CD4-positive, alpha-beta memory T cell (primary cell): Measurements from ENCODE around the gene TMEM233. TPM values are rescaled to one million over a fixed set of nuclear protein-coding genes. Genes with fewer than 3 reads are reported as not detected.

ENCODE experiments used
- CTCF ChIA-PET: fragments of 350-600 bp; sonication (Branson Sonifier 250); formaldehyde crosslinking; loops from one replicate; lab custom pipeline; 2021; ENCODE audit warnings: inconsistent platforms; ENCODE audit not compliant: partially characterized antibody; lab: Charles Lee
- POLR2A ChIA-PET: fragments of 350-600 bp; sonication (Branson Sonifier 250); formaldehyde crosslinking; loops from one replicate; lab custom pipeline; 2021; ENCODE audit not compliant: partially characterized antibody; lab: Charles Lee
- DNase-seq, 5 donors: peaks; one replicate each; pipeline versions ENCODE4 v3.0.0 to v3.0.0-alpha.2; 2020 to 2022; ENCODE audit warnings: mixed read lengths in 1 of 5
- H3K27ac ChIP-seq: one replicate; pipeline ENCODE4 v1.7.0; 2013; ENCODE audit warnings: low read depth, low read length
- H3K27me3 ChIP-seq: 2 replicates; pipeline ENCODE4 v1.7.0; 2013; ENCODE audit warnings: mild to moderate bottlenecking, low read length, moderate library complexity; ENCODE audit not compliant: insufficient read depth
- H3K36me3 ChIP-seq: 2 replicates; pipeline ENCODE4 v1.7.0; 2013; ENCODE audit warnings: mild to moderate bottlenecking, low read length, moderate library complexity; ENCODE audit not compliant: insufficient read depth
- H3K4me1 ChIP-seq: 2 replicates; pipeline ENCODE4 v1.7.0; 2013; ENCODE audit warnings: mild to moderate bottlenecking, low read length, moderate library complexity; ENCODE audit not compliant: insufficient read depth
- H3K4me3 ChIP-seq, 2 donors: one replicate each; pipeline ENCODE4 v1.7.0; 2013; ENCODE audit warnings: low read length in 2 of 2, mild to moderate bottlenecking in 1 of 2
- H3K9me3 ChIP-seq, 2 donors: one replicate each; pipeline ENCODE4 v1.7.0; 2013; ENCODE audit warnings: low read length in 2 of 2, control low read depth in 1 of 2; ENCODE audit not compliant: control insufficient read depth in 1 of 2
- H3K27ac Mint-ChIP-seq, 7 donors: one replicate each; pipeline ENCODE4 v1.8.0; 2020 to 2021; ENCODE audit warnings: mixed read lengths in 7 of 7, mild to moderate bottlenecking in 6 of 7, inconsistent platforms in 3 of 7, moderate library complexity in 3 of 7
- H3K27me3 Mint-ChIP-seq, 2 donors: one replicate each; pipeline ENCODE4 v1.8.0; 2020 to 2021; ENCODE audit warnings: mixed read lengths in 2 of 2
- H3K36me3 Mint-ChIP-seq, 2 donors: one replicate each; pipeline ENCODE4 v1.8.0; 2020 to 2021; ENCODE audit warnings: mixed read lengths in 2 of 2, inconsistent platforms in 1 of 2, mild to moderate bottlenecking in 1 of 2
- H3K4me1 Mint-ChIP-seq, 4 donors: one replicate each; pipeline ENCODE4 v1.8.0; 2020 to 2021; ENCODE audit warnings: mixed read lengths in 4 of 4, mild to moderate bottlenecking in 1 of 4
- H3K4me3 Mint-ChIP-seq, 8 donors: one replicate each; pipeline ENCODE4 v1.8.0; 2020 to 2021; ENCODE audit warnings: mixed read lengths in 8 of 8, mild to moderate bottlenecking in 7 of 8, moderate library complexity in 6 of 8, inconsistent platforms in 3 of 8
- H3K9me3 Mint-ChIP-seq, 8 donors: one replicate each; pipeline ENCODE4 v1.8.0; 2020 to 2021; ENCODE audit warnings: mixed read lengths in 8 of 8, mild to moderate bottlenecking in 5 of 8, inconsistent platforms in 3 of 8, moderate library complexity in 1 of 8
- intact Hi-C: fragments of 100-400 bp; cut with micrococcal nuclease; formaldehyde crosslinking; loops from one replicate; pipeline ENCODE4 v1.15.1; 2023
- polyA plus RNA-seq, 2 donors: library from polyadenylated mRNA; unstranded; fragments of 300-500 nt; fragmentation: Illumina TruSeq; gene quantifications; one replicate each; pipeline ENCODE4 v1.2.3, GENCODE V29; 2021
- total RNA-seq, 2 experiments: library from RNA; stranded (reverse); gene quantifications; one replicate each; pipeline ENCODE4 v1.2.3, GENCODE V29; 2021

The TMEM233 gene
- total and polyA plus RNA-seq, 4 experiments from 2014 or later = not detected

DNA sequence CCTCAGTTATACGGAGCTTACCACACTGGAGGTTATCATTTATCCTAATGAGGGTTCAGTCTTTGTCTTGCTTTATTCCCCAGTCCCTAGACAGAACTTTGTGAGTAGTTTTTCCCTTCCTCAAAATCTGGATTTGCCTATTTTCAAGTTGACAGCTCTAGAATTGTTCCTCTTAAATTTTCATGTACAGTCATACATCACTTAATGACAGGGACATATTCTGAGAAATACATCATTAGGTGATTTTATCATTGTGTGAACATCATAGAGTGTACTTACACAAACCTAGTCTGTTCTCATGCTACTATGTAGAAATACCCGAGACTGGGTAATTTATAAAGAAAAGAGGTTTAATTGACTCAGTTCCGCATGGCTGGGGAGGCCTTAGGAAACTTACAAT, 77.5 kb downstream of the TMEM233 start:
- intact Hi-C loops = no loop called here
- ChIA-PET POLR2A (interaction anchor here (0.5 kb wide), 1 partner anchor 530 kb away, joined by 3 read pairs; no protein-coding TSS in a partner anchor), CTCF (interaction anchor here (1.2 kb wide), 1 partner anchor 12 kb away, joined by 3 read pairs; no protein-coding TSS in a partner anchor)
- no peak for DNase-seq
- Histone ChIP-seq H3K9me3 (no peaks in the 10 kb centered on the region), H3K36me3 (peaks cover 47% of the 10 kb centered on the region), H3K4me1 (peaks cover 61% of the 10 kb centered on the region), H3K4me3 (peak overlapping the region in 1 of 2 donors; percentile 7), H3K27ac (no peak overlapping the region), H3K27me3 (no peaks in the 10 kb centered on the region)
- Mint-ChIP-seq H3K27me3 (no peaks in the 10 kb centered on the region), H3K27ac (peak overlapping the region in 5 of 7 donors; percentile 16 to 86 (median 59)), H3K9me3 (peaks cover 0 to 2% (median 0%) of the 10 kb centered on the region in 8 donors), H3K36me3 (peaks cover 45 to 64% of the 10 kb centered on the region in 2 donors), H3K4me3 (peak overlapping the region in 2 of 8 donors; percentile 18 to 51), H3K4me1 (peaks cover 42 to 77% (median 56%) of the 10 kb centered on the region in 4 donors)

DNA sequence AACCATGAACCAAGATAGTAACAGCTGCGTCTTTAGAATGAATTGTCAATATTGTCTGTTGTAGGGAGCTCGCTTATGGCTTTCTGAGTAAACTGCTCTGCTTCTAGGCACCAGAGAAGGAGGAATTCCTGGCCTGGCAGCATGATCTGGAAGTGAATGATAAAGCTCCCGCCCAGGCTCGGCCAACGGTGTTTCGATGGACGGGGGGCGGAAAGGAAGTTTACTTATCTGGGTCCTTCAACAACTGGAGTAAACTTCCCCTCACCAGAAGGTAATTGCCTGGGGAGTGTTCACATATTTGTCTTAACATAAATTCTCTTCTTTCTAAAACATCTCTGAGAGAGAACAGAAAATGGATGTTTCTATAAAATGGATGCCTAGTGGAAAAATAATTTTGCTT, 78.6 kb downstream of the TMEM233 start:
- H3K27me3 ChIP-seq = no peaks in the 10 kb centered on the region
- no peak for DNase-seq
- intact Hi-C loops = no loop called here
- H3K36me3 ChIP-seq = peaks cover 58% of the 10 kb centered on the region
- Mint-ChIP-seq H3K36me3 (peaks cover 56 to 76% of the 10 kb centered on the region in 2 donors), H3K27ac (peak overlapping the region in 6 of 7 donors; percentile 19 to 88 (median 68)), H3K4me3 (peak overlapping the region in 1 of 8 donors; percentile 16), H3K27me3 (no peaks in the 10 kb centered on the region), H3K9me3 (peaks cover 0 to 2% (median 0%) of the 10 kb centered on the region in 8 donors), H3K4me1 (peaks cover 32 to 65% (median 45%) of the 10 kb centered on the region in 4 donors)
- CTCF ChIA-PET = no interaction called here
- peaks cover 49% of the 10 kb centered on the region for H3K4me1 ChIP-seq
- no peak overlapping the region for H3K4me3 ChIP-seq
- no peak overlapping the region for H3K27ac ChIP-seq
- no peaks in the 10 kb centered on the region for H3K9me3 ChIP-seq
- POLR2A ChIA-PET = no interaction called here

DNA sequence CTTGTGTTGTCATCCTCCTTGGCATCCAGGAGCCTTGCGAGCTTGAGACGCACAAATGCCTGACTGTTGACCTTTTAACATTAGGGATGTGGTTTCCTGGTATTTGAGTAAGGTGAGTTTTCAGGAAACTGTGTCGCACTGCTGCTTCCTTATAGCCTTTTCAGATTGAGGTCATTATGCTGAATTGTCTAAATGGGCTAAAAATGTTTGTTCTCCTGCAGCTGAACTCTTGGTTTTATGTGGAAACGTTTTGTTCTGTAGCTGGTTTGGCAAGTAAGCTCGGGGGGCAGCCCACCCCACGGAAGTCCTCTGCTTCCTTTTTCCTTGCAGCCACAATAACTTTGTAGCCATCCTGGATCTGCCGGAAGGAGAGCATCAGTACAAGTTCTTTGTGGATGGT, 80.1 kb downstream of the TMEM233 start:
- H3K9me3 Mint-ChIP-seq = no peaks in the 10 kb centered on the region
- ChIA-PET POLR2A (no interaction called here), CTCF (no interaction called here)
- peaks cover 64 to 86% of the 10 kb centered on the region in 2 donors for H3K36me3 Mint-ChIP-seq
- H3K27me3 Mint-ChIP-seq = no peaks in the 10 kb centered on the region
- Histone ChIP-seq H3K4me1 (peaks cover 43% of the 10 kb centered on the region), H3K9me3 (no peaks in the 10 kb centered on the region), H3K4me3 (no peak overlapping the region), H3K27me3 (no peaks in the 10 kb centered on the region), H3K27ac (no peak overlapping the region), H3K36me3 (peaks cover 69% of the 10 kb centered on the region)
- peak overlapping the region in 6 of 7 donors; percentile 55 to 89 (median 76) for H3K27ac Mint-ChIP-seq
- H3K4me1 Mint-ChIP-seq = peaks cover 26 to 51% (median 38%) of the 10 kb centered on the region in 4 donors
- intact Hi-C loops = no loop called here
- peak overlapping the region in 3 of 8 donors; percentile 32 to 45 (median 40) for H3K4me3 Mint-ChIP-seq
- no peak for DNase-seq

DNA sequence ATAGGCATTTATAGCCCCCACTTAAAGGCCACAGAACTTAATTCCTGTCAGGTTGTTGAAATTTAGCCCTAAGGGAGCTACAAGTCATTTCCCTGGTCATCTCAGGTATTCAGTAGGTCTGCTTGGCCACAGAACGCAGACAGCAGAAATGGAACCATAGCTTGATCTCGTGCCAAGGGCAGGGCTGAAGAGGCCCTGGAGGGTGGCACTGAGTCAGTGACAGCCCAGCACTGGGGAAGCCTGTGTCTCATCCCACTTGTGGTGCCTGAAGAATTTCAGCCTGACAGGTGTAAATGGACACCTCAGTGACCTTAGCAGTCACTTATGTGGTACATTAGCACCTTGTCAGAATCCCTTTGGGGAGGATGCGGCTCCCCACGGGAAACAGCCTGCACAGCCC, 81.0 kb downstream of the TMEM233 start:
- H3K36me3 Mint-ChIP-seq = peaks cover 69 to 94% of the 10 kb centered on the region in 2 donors
- H3K27ac ChIP-seq = no peak overlapping the region
- no peak for DNase-seq
- no peaks in the 10 kb centered on the region for H3K9me3 Mint-ChIP-seq
- no peaks in the 10 kb centered on the region for H3K27me3 ChIP-seq
- no peaks in the 10 kb centered on the region for H3K9me3 ChIP-seq
- POLR2A ChIA-PET = no interaction called here
- H3K4me3 Mint-ChIP-seq = no peak overlapping the region
- peaks cover 78% of the 10 kb centered on the region for H3K36me3 ChIP-seq
- CTCF ChIA-PET = no interaction called here
- H3K27me3 Mint-ChIP-seq = no peaks in the 10 kb centered on the region
- peaks cover 39% of the 10 kb centered on the region for H3K4me1 ChIP-seq
- no peak overlapping the region for H3K4me3 ChIP-seq
- peak overlapping the region in 1 of 7 donors; percentile 31 for H3K27ac Mint-ChIP-seq
- intact Hi-C loops = no loop called here
- H3K4me1 Mint-ChIP-seq = peaks cover 25 to 48% (median 36%) of the 10 kb centered on the region in 4 donors

DNA sequence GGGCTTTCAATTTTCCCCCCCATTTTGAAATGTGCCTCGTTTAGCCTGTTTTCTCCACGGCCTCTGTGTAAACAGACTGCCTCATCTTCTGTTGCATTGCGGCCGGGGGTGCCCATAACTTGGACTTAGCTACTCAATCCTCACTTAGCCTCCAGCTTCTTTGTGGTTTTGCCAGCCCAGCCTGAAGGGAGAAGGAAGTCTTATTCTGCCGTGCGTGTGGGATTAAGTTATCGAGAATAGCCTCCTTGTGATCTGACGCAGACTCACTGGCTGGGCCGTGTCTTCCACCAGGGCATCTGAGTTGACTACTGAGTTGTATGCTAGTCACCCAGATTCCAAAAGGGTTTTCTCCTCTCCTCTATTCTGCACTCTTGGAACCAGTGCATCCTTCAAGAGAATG, 82.4 kb downstream of the TMEM233 start:
- DNase-seq = no peak
- POLR2A ChIA-PET = interaction anchor here (0.9 kb wide), 1 partner anchor 8 kb away, joined by 3 read pairs; the partner anchor contains the start of gene PRKAB1
- no peaks in the 10 kb centered on the region for H3K9me3 ChIP-seq
- no peak overlapping the region for H3K4me3 ChIP-seq
- Mint-ChIP-seq H3K27ac (peak overlapping the region in 2 of 7 donors; percentile 22 to 53), H3K27me3 (no peaks in the 10 kb centered on the region), H3K4me3 (no peak overlapping the region), H3K4me1 (peaks cover 15 to 34% (median 23%) of the 10 kb centered on the region in 4 donors), H3K9me3 (no peaks in the 10 kb centered on the region), H3K36me3 (peaks cover 72 to 94% of the 10 kb centered on the region in 2 donors)
- H3K4me1 ChIP-seq = peaks cover 25% of the 10 kb centered on the region
- CTCF ChIA-PET = interaction anchor here (2.5 kb wide), 1 partner anchor 8 kb away, joined by 9 read pairs; the partner anchor contains the start of gene PRKAB1
- H3K27ac ChIP-seq = no peak overlapping the region
- H3K27me3 ChIP-seq = no peaks in the 10 kb centered on the region
- peaks cover 93% of the 10 kb centered on the region for H3K36me3 ChIP-seq
- intact Hi-C loops = no loop called here

DNA sequence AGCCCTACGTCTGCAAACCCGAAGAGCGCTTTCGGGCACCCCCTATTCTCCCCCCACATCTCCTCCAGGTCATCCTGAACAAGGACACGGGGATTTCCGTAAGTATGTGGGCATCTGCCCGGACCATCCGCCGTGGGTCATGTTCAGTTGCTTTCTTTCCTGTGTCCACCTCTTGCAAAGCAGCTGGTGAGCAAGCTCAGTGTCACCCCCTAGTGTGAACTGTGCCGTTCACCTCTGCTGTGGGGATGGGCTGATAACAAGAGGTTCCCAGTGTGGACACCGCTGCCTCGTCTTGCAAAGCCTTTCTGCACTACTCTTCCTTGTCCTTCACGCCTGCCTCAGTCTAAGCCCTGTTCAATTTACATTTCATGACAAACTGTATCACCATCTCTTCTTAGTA, 83.0 kb downstream of the TMEM233 start:
- DNase-seq = no peak
- POLR2A ChIA-PET = interaction anchor here (2.0 kb wide), 1 partner anchor 8 kb away, joined by 8 read pairs; the partner anchor contains the start of gene PRKAB1
- Mint-ChIP-seq H3K27me3 (no peaks in the 10 kb centered on the region), H3K27ac (peak overlapping the region in 1 of 7 donors; percentile 43), H3K4me1 (peaks cover 10 to 28% (median 21%) of the 10 kb centered on the region in 4 donors), H3K36me3 (peaks cover 68 to 90% of the 10 kb centered on the region in 2 donors), H3K4me3 (no peak overlapping the region), H3K9me3 (no peaks in the 10 kb centered on the region)
- Histone ChIP-seq H3K27ac (no peak overlapping the region), H3K4me3 (no peak overlapping the region), H3K27me3 (no peaks in the 10 kb centered on the region), H3K4me1 (peaks cover 21% of the 10 kb centered on the region), H3K36me3 (peaks cover 96% of the 10 kb centered on the region), H3K9me3 (no peaks in the 10 kb centered on the region)
- intact Hi-C loops = no loop called here
- CTCF ChIA-PET = interaction anchor here (2.5 kb wide), 1 partner anchor 8 kb away, joined by 9 read pairs; the partner anchor contains the start of gene PRKAB1

DNA sequence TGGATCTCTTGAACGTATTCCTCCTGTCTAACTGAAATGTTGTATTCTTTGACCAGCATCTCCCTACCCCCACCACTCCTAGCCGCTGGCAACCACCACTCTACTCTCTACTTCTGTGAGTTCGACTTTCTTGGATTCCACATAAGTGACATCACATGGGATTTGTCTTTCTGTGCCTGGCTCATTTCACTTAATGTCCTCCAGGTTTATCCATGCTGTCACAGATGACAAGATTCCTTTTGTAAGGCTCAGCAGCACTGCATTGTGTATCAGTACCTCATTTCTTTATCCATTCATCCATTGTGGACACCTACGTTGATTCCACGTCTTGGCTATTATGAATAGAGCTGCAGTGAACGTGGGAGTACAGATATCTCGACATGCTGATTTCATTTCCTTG, 84.9 kb downstream of the TMEM233 start:
- intact Hi-C loops = no loop called here
- Histone ChIP-seq H3K36me3 (peaks cover 80% of the 10 kb centered on the region), H3K4me1 (peaks cover 13% of the 10 kb centered on the region), H3K27ac (no peak overlapping the region), H3K9me3 (no peaks in the 10 kb centered on the region), H3K27me3 (no peaks in the 10 kb centered on the region), H3K4me3 (no peak overlapping the region)
- DNase-seq = no peak
- H3K4me3 Mint-ChIP-seq = no peak overlapping the region
- ChIA-PET POLR2A (interaction anchor here (2.0 kb wide), 1 partner anchor 10 kb away, joined by 8 read pairs; the partner anchor contains the start of gene PRKAB1), CTCF (no interaction called here)
- no peaks in the 10 kb centered on the region for H3K9me3 Mint-ChIP-seq
- peak overlapping the region in 1 of 7 donors; percentile 10 for H3K27ac Mint-ChIP-seq
- H3K36me3 Mint-ChIP-seq = peaks cover 56 to 76% of the 10 kb centered on the region in 2 donors
- H3K4me1 Mint-ChIP-seq = peaks cover 9 to 19% (median 14%) of the 10 kb centered on the region in 4 donors
- H3K27me3 Mint-ChIP-seq = no peaks in the 10 kb centered on the region
